Stimulated activated CD4-positive, alpha-beta T cell treated with anti-CD3 and anti-CD28 coated beads, TNF-alpha, amount 100 ng/mL, for 1 hour (primary cell): ENCODE results near the gene OR4B1.

Source experiments
- DNase-seq, 3 donors: peaks; one replicate each; pipeline ENCODE4 v3.0.0-alpha.2; 2020; ENCODE audit warnings: low read depth in 3 of 3, low spot score in 1 of 3

OR4B1 gene

DNA sequence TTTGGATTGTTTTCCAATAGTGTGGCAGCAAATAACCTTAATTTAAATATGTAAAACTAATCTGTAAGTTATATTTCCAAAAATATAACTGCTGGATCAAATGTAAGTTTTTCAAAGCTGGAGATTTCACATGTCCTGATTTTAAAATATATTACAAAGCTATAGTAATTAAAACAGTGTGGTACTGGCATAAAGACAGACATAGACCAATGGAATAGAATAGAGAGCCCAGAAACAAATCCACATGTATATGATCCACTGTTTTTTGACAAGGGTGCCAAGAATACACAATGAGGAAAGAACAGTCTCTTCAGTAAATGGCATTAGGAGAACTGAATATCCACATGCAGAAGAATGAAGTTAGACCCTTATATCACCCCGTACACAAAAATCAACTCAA, 32.3 kb downstream of the OR4B1 start:
- no peak for DNase-seq

- DNase-seq, result no peak
These were observed 45.0 kb downstream of the OR4B1 start for GRCh38 chr11:48261600-48261999.

- DNase-seq, result no peak
These were observed 46.9 kb downstream of the OR4B1 start, which contains the start of gene OR4X1 for GRCh38 chr11:48263423-48263911. Gene OR4X1 (plus strand): TSS chr11:48263861. CDS start chr11:48263861, 0 bp downstream.
